Measurements from ENCODE around the gene NCBP2L. TPM values are rescaled to one million over a fixed set of nuclear protein-coding genes. Genes with fewer than 3 reads are reported as not detected.

NCBP2L gene
- total and polyA plus RNA-seq, 2 experiments from 2014 or later: 0.39 TPM; not detected in 1

- Histone ChIP-seq H3K9me2 (replicated peaks; ENCODE audit: insufficient read depth) (no peaks in the 10 kb centered on the region), H2AFZ (no peak overlapping the region), H3K4me2 (no peak overlapping the region), H3K27me3 (no peaks in the 10 kb centered on the region), H4K20me1 (ENCODE audit: insufficient read depth, poor library complexity, severe bottlenecking) (no peaks in the 10 kb centered on the region), H3K4me1 (ENCODE audit: insufficient read depth) (peaks cover 45% of the 10 kb centered on the region), H3K4me3 (no peak overlapping the region), H3K36me3 (replicated peaks; ENCODE audit: insufficient read depth, low read depth) (no peaks in the 10 kb centered on the region), H3K9me3 (ENCODE audit: low read depth) (no peaks in the 10 kb centered on the region), H3K27ac (no peak overlapping the region), H3K79me2 (peaks cover 52% of the 10 kb centered on the region)
- 97% methylated on average over 8 of the region's 8 CpGs for WGBS (ENCODE audit: low lambda C conversion rate, missing lambda C conversion rate)
- DNase-seq (ENCODE audit: low spot score): no peak
- TF ChIP-seq CTCF (IDR thresholded peaks at IDR 0.05; ENCODE audit: poor library complexity) (no peak), EZH2phosphoT487 (IDR thresholded peaks at IDR 0.05; ENCODE audit: low read depth, severe bottlenecking, unreplicated experiment) (no peak), EZH2 (IDR thresholded peaks at IDR 0.05; ENCODE audit: borderline replicate concordance) (no peak)
Measured at GRCh38 chrX:107738768-107739167, 38.8 kb upstream of the NCBP2L start.

- DNase-seq (ENCODE audit: low spot score): no peak
- WGBS (ENCODE audit: low lambda C conversion rate, missing lambda C conversion rate): 99% methylated on average over 3 of the region's 3 CpGs
- Histone ChIP-seq H2AFZ (no peak overlapping the region), H3K4me3 (no peak overlapping the region), H3K4me2 (no peak overlapping the region), H4K20me1 (ENCODE audit: insufficient read depth, poor library complexity, severe bottlenecking) (no peaks in the 10 kb centered on the region), H3K9me3 (ENCODE audit: low read depth) (no peaks in the 10 kb centered on the region), H3K4me1 (ENCODE audit: insufficient read depth) (peaks cover 45% of the 10 kb centered on the region), H3K9me2 (replicated peaks; ENCODE audit: insufficient read depth) (no peaks in the 10 kb centered on the region), H3K36me3 (replicated peaks; ENCODE audit: insufficient read depth, low read depth) (no peaks in the 10 kb centered on the region), H3K27me3 (no peaks in the 10 kb centered on the region), H3K79me2 (peaks cover 58% of the 10 kb centered on the region), H3K27ac (peak overlapping the region; percentile 96)
- no peak for TF ChIP-seq EZH2phosphoT487 (IDR thresholded peaks at IDR 0.05; ENCODE audit: low read depth, severe bottlenecking, unreplicated experiment)
- TF ChIP-seq CTCF (IDR thresholded peaks at IDR 0.05; ENCODE audit: poor library complexity): no peak
Measured at GRCh38 chrX:107739541-107739940, 38.0 kb upstream of the NCBP2L start.

- peaks cover 56% of the 10 kb centered on the region for H3K79me2 ChIP-seq
- no peak for TF ChIP-seq EZH2 (IDR thresholded peaks at IDR 0.05; ENCODE audit: borderline replicate concordance)
- TF ChIP-seq EZH2phosphoT487 (IDR thresholded peaks at IDR 0.05; ENCODE audit: low read depth, severe bottlenecking, unreplicated experiment): no peak
- TF ChIP-seq CTCF (IDR thresholded peaks at IDR 0.05; ENCODE audit: poor library complexity): no peak
- peak overlapping the region; percentile 75 for H3K4me2 ChIP-seq
- 62% methylated on average over 7 of the region's 7 CpGs for WGBS (ENCODE audit: low lambda C conversion rate, missing lambda C conversion rate)
- no peaks in the 10 kb centered on the region for H3K9me2 ChIP-seq (replicated peaks; ENCODE audit: insufficient read depth)
- no peak overlapping the region for H2AFZ ChIP-seq
- no peak overlapping the region for H3K4me3 ChIP-seq
- no peaks in the 10 kb centered on the region for H4K20me1 ChIP-seq (ENCODE audit: insufficient read depth, poor library complexity, severe bottlenecking)
- no peaks in the 10 kb centered on the region for H3K27me3 ChIP-seq
- peaks cover 49% of the 10 kb centered on the region for H3K4me1 ChIP-seq (ENCODE audit: insufficient read depth)
- no peaks in the 10 kb centered on the region for H3K9me3 ChIP-seq (ENCODE audit: low read depth)
- no peak for DNase-seq (ENCODE audit: low spot score)
- H3K27ac ChIP-seq: peak overlapping the region; percentile 96
- no peaks in the 10 kb centered on the region for H3K36me3 ChIP-seq (replicated peaks; ENCODE audit: insufficient read depth, low read depth)
Measured at GRCh38 chrX:107741404-107741790, 36.1 kb upstream of the NCBP2L start.

- H2AFZ ChIP-seq: peak overlapping the region; percentile 36
- no peaks in the 10 kb centered on the region for H3K9me3 ChIP-seq (ENCODE audit: low read depth)
- WGBS (ENCODE audit: low lambda C conversion rate, missing lambda C conversion rate): 63% methylated on average over 23 of the region's 23 CpGs
- H4K20me1 ChIP-seq (ENCODE audit: insufficient read depth, poor library complexity, severe bottlenecking): no peaks in the 10 kb centered on the region
- no peak overlapping the region for H3K4me3 ChIP-seq
- H3K27ac ChIP-seq: peak overlapping the region; percentile 96
- H3K4me1 ChIP-seq (ENCODE audit: insufficient read depth): peaks cover 53% of the 10 kb centered on the region
- DNase-seq (ENCODE audit: low spot score): no peak
- no peak for TF ChIP-seq EZH2 (IDR thresholded peaks at IDR 0.05; ENCODE audit: borderline replicate concordance)
- no peak for TF ChIP-seq CTCF (IDR thresholded peaks at IDR 0.05; ENCODE audit: poor library complexity)
- no peaks in the 10 kb centered on the region for H3K36me3 ChIP-seq (replicated peaks; ENCODE audit: insufficient read depth, low read depth)
- H3K4me2 ChIP-seq: peak overlapping the region; percentile 75
- H3K79me2 ChIP-seq: peaks cover 54% of the 10 kb centered on the region
- H3K27me3 ChIP-seq: no peaks in the 10 kb centered on the region
- no peaks in the 10 kb centered on the region for H3K9me2 ChIP-seq (replicated peaks; ENCODE audit: insufficient read depth)
Measured at GRCh38 chrX:107742700-107743191, 34.8 kb upstream of the NCBP2L start.

Data from hepatocyte (in vitro differentiated cells).